GM19455 (cell line): ENCODE results near the gene NUP85.
A peak's percentile ranks its signal among the peaks of the same experiment; 100 is the strongest.
"Not testable (repeated sequence)": the region's sequence is repeated elsewhere in the genome, so short reads cannot be mapped to it uniquely, and the experiment has no call there.

ENCODE experiments used
- ATAC-seq: cut with Tn5 transposase; IDR thresholded peaks from one replicate; pipeline ENCODE4 v1.9.1; 2021; ENCODE audit not compliant: unreplicated experiment

NUP85 gene

GRCh38 chr17:75266316-75267152 lies 61.1 kb downstream of the NUP85 start:
- no peak for ATAC-seq

GRCh38 chr17:75267153-75267410 lies 61.6 kb downstream of the NUP85 start:
- no peak for ATAC-seq

GRCh38 chr17:75267411-75268232 lies 62.1 kb downstream of the NUP85 start:
- no peak for ATAC-seq

- no peak for ATAC-seq
Observed at GRCh38 chr17:75269844-75270217, 64.4 kb downstream of the NUP85 start.

GRCh38 chr17:75270218-75270965 lies 64.9 kb downstream of the NUP85 start:
- peak; percentile 38 for ATAC-seq

GRCh38 chr17:75270966-75271232 lies 65.4 kb downstream of the NUP85 start, which contains the start of gene MIF4GD:
TSS of gene MIF4GD (minus strand) at chr17:75271231. CDS start at chr17:75270195, 1,036 bp downstream.
- no peak for ATAC-seq

GRCh38 chr17:75271233-75271954 lies 65.9 kb downstream of the NUP85 start:
- ATAC-seq = peak; percentile 71

GRCh38 chr17:75271955-75272847 lies 66.7 kb downstream of the NUP85 start:
- ATAC-seq = no peak

- ATAC-seq = no peak
Observed at GRCh38 chr17:75272848-75273184, 67.3 kb downstream of the NUP85 start.

GRCh38 chr17:75273977-75274708 lies 68.7 kb downstream of the NUP85 start:
- ATAC-seq = no peak

- no peak for ATAC-seq
Observed at GRCh38 chr17:75277664-75278071, 72.2 kb downstream of the NUP85 start.

- not testable (repeated sequence) for ATAC-seq
Observed at GRCh38 chr17:75280189-75280588, 74.7 kb downstream of the NUP85 start.

GRCh38 chr17:75285123-75285522 lies 79.6 kb downstream of the NUP85 start:
- ATAC-seq = no peak
